Lung (tissue), 12 donors: ENCODE measurements around the gene ETS2. TPM values are rescaled to one million over a fixed set of nuclear protein-coding genes. Genes with fewer than 3 reads are reported as not detected.
A peak's percentile ranks its signal among the peaks of the same experiment; 100 is the strongest.

Source experiments
- ATAC-seq: fragments of 200-7000 bp; cut with Tn5 transposase; one replicate; pipeline ENCODE4 v1.9.1; 2020; ENCODE audit warnings: moderate number of reproducible peaks; ENCODE audit not compliant: insufficient read depth, low FRiP score
- DNase-seq, 3 donors: peaks; one replicate each; pipeline ENCODE4 v3.0.0-alpha.2; 2013 to 2017
- H3K27ac ChIP-seq, 2 donors: one replicate each; pipeline ENCODE4 v1.5.1; 2013; ENCODE audit warnings: mild to moderate bottlenecking in 2 of 2, moderate library complexity in 2 of 2, control low read depth in 1 of 2, inconsistent platforms in 1 of 2, low read depth in 1 of 2, low read length in 1 of 2
- H3K27me3 ChIP-seq, 3 donors: one replicate each; pipeline ENCODE4 v1.5.1; 2013; ENCODE audit warnings: low read length in 2 of 3; ENCODE audit not compliant: control insufficient read depth in 3 of 3, insufficient read depth in 3 of 3
- H3K36me3 ChIP-seq, 4 donors: one replicate each; pipeline ENCODE4 v1.5.1; 2013; ENCODE audit warnings: low read length in 4 of 4, mild to moderate bottlenecking in 1 of 4, moderate library complexity in 1 of 4; ENCODE audit not compliant: control insufficient read depth in 4 of 4, insufficient read depth in 4 of 4
- H3K4me1 ChIP-seq, 5 donors: one replicate each; pipeline ENCODE4 v1.5.1; 2013; ENCODE audit warnings: low read length in 5 of 5, mild to moderate bottlenecking in 2 of 5, moderate library complexity in 1 of 5; ENCODE audit not compliant: control insufficient read depth in 5 of 5, insufficient read depth in 5 of 5
- H3K4me3 ChIP-seq: one replicate; pipeline ENCODE4 v1.5.1; 2013; ENCODE audit warnings: mild to moderate bottlenecking, control low read depth, moderate library complexity
- H3K9ac ChIP-seq, 2 donors: one replicate each; pipeline ENCODE4 v1.5.1; 2013; ENCODE audit warnings: low read length in 2 of 2, control low read depth in 1 of 2; ENCODE audit not compliant: insufficient read depth in 1 of 2
- H3K9me3 ChIP-seq, 4 donors: one replicate each; pipeline ENCODE4 v1.5.1; 2013; ENCODE audit warnings: low read length in 3 of 4, mild to moderate bottlenecking in 1 of 4, moderate library complexity in 1 of 4; ENCODE audit not compliant: control insufficient read depth in 4 of 4, insufficient read depth in 3 of 4
- CTCF ChIP-seq: IDR thresholded peaks from 2 replicates; pipeline ENCODE4 v1.5.1; 2012; ENCODE audit warnings: mild to moderate bottlenecking; ENCODE audit errors: control extremely low read depth, extremely low read depth
- WGBS, 2 donors: extraction: QIAGEN DNeasy Blood & Tissue Kit; methylation state at CpG; one replicate each; pipeline ENCODE4 v1.1.7; 2013; 5-methylcytosine and 5-hydroxymethylcytosine counted together
- polyA plus RNA-seq, 2 donors: library from polyadenylated mRNA; stranded (reverse); fragments of 200-250 nt; gene quantifications; one replicate each; pipeline ENCODE4 v1.2.1, GENCODE V29; 2013
- total RNA-seq, 2 donors: library from RNA; depleted of rRNA in 1 of 2; stranded (reverse); fragments of >200 nt in 1 of 2; gene quantifications; one replicate each; pipeline ENCODE4 v1.2.1, GENCODE V29; 2014 to 2021
- donor health status: control.
- donor health status: control.
- donor health status: Bipolar disorder and iron deficiency.
- donor health status: healthy.
- donor health status: DM: yes; HTN: yes; CAD: no.

The ETS2 gene
- total and polyA plus RNA-seq, 4 donors: 64.7 to 186 (median 158) TPM

- no peak for TF ChIP-seq CTCF
- Histone ChIP-seq H3K4me1 (peaks cover 0 to 38% (median 7%) of the 10 kb centered on the region in 5 donors), H3K27me3 (no peaks in the 10 kb centered on the region), H3K9me3 (no peaks in the 10 kb centered on the region), H3K36me3 (no peaks in the 10 kb centered on the region), H3K27ac (peak overlapping the region in 1 of 2 donors; percentile 18), H3K9ac (no peak overlapping the region), H3K4me3 (no peak overlapping the region)
- no peak for ATAC-seq
- DNase-seq: peak in 1 of 3 donors; percentile 56
- WGBS, 2 donors: 85 to 91% methylated on average over 6 of the region's 6 CpGs
Measured at GRCh38 chr21:38759413-38759812, 46.3 kb upstream of the ETS2 start.

- no peak for TF ChIP-seq CTCF
- no peaks in the 10 kb centered on the region for H3K27me3 ChIP-seq
- no peaks in the 10 kb centered on the region for H3K9me3 ChIP-seq
- no peak overlapping the region for H3K4me3 ChIP-seq
- H3K9ac ChIP-seq: no peak overlapping the region
- WGBS, 2 donors: 49 to 74% methylated on average over 14 of the region's 14 CpGs
- H3K36me3 ChIP-seq: no peaks in the 10 kb centered on the region
- H3K4me1 ChIP-seq: peaks cover 0 to 36% (median 7%) of the 10 kb centered on the region in 5 donors
- ATAC-seq: no peak
- DNase-seq: no peak
- H3K27ac ChIP-seq: peak overlapping the region in 1 of 2 donors; percentile 50
Measured at GRCh38 chr21:38760017-38760761, 45.5 kb upstream of the ETS2 start.

GRCh38 chr21:38760762-38761155 lies 45.0 kb upstream of the ETS2 start:
- Histone ChIP-seq H3K4me1 (peaks cover 0 to 31% (median 7%) of the 10 kb centered on the region in 5 donors), H3K36me3 (no peaks in the 10 kb centered on the region), H3K9ac (no peak overlapping the region), H3K4me3 (no peak overlapping the region), H3K27ac (no peak overlapping the region), H3K27me3 (no peaks in the 10 kb centered on the region), H3K9me3 (no peaks in the 10 kb centered on the region)
- ATAC-seq: no peak
- no peak for DNase-seq
- 89 to 92% methylated on average over 7 of the region's 7 CpGs for WGBS, 2 donors
- no peak for TF ChIP-seq CTCF
